DMS153 (cell line): Measurements from ENCODE around the gene ANKRD65.
"Not testable (repeated sequence)": the region's sequence is repeated elsewhere in the genome, so short reads cannot be mapped to it uniquely, and the experiment has no call there.

Experiments
- DNase-seq: peaks from one replicate; lab custom pipeline; 2025; lab: John Stamatoyannopoulos, UW

The ANKRD65 gene

DNA sequence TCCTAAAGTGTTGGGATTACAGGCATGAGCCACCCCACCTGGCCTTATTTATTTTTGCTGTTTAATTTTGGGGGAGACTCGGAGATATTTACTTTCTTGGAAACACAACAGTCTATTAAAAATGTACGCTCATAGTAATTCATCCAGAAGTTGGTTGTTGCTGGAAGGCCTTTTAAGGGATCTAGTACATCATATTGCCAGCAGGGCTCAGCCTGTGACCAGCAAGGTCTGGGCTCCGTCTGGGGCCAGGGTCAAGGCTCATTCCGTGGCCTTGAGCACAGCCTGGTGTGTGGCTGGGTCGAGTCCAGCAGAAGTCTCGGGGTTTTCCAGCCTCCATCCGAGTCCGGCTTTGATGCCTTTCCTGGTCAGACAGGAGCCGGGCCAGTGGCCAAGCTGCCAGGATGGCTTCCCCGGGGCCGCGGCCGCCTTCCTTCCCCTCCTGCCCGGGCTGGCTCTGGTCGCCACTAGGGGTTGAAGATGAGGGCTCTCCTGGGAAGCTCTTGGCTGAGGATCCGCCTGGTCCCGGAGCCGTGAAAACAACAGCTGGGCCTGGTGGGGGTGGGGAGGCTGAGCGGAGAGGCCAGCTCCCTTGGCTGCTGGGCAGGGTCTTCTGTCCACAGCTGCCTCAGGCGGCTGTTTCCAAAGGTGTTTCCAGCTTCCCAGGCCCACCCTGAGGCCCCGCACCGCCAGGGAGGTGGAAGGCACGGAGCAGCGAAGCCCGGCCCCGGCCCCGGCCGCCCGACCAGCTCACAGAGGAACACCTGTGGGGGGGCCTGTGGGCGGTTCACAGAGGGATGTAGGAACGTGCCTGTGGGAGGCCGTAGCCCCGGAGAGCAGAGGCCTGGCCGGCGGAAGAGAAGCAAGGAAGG lies 9.3 kb upstream of the ANKRD65 start:
- peak; percentile 82 for DNase-seq

DNA sequence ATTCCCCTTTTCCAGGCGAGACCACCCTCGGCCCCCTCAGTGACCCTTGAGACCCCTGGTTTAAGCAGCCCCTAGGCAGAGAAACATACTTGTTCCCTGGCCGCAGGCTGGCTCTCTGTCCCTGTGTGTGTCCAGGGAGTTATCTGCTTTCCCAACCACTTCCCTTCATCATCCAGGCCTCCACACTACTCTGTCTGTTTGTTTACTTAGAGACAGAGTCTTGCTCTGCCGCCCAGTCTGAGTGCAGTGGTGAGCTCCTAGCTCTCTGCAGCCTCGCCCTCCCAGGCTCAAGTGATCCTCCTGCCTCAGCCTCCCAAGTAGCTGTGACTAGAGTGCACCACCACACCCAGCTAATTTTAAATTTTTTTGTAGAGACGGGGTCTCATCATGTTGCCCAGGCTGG lies 8.6 kb upstream of the ANKRD65 start:
- peak; percentile 61 for DNase-seq

DNA sequence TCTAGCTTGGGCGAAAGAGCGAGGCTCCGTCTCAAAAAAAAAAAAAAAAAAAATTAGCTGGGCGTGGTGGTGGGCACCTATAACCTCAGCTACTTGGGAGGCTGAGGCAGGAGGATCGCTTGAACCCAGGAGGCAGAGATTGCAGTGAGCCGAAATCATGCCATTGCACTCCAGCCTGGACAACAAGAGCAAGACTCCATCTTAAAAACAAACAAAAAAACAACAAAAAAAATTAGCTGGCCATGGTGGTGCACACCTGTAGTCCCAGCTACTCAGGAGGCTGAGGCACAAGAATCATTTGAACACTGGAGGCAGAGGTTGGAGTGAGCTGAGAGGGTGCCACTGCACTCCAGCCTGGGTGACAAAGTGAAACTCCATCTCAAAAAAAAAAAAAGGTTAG lies 7.9 kb upstream of the ANKRD65 start:
- not testable (repeated sequence) for DNase-seq

DNA sequence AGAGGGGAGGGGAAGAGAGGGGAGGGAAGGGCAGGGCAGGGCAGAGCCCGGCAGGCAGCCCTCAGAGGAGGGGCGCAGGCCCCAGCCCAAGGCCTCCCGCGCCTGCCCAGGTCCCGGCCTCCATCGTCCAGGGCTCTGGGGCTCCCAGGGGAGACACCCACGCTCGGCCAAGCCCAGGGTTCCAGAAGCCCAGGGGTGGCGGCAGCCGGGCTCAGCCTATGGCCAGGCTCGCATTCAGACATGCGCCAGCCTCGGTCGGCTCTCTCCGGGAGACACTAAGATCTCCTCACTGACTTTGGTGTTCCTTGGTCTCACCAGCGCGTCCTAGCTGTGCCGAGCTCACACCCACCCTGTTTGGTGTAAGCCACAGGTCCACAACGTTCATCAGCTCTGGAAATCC lies 7.1 kb upstream of the ANKRD65 start:
- DNase-seq: no peak

DNA sequence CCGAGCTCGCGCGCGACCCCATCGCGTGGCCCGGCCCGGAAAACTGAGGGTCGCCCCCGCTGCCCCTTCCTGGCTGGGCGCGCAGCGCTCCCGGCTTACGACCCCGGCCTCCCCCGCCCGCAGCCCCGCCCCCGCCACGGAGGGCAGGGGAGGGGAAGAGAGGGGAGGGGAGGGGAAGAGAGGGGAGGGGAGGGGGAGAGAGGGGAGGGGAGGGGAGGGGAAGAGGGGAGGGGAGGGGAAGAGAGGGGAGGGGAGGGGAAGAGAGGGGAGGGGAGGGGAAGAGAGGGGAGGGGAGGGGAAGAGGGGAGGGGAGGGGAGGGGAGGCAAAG lies 6.7 kb upstream of the ANKRD65 start:
- DNase-seq: no peak

DNA sequence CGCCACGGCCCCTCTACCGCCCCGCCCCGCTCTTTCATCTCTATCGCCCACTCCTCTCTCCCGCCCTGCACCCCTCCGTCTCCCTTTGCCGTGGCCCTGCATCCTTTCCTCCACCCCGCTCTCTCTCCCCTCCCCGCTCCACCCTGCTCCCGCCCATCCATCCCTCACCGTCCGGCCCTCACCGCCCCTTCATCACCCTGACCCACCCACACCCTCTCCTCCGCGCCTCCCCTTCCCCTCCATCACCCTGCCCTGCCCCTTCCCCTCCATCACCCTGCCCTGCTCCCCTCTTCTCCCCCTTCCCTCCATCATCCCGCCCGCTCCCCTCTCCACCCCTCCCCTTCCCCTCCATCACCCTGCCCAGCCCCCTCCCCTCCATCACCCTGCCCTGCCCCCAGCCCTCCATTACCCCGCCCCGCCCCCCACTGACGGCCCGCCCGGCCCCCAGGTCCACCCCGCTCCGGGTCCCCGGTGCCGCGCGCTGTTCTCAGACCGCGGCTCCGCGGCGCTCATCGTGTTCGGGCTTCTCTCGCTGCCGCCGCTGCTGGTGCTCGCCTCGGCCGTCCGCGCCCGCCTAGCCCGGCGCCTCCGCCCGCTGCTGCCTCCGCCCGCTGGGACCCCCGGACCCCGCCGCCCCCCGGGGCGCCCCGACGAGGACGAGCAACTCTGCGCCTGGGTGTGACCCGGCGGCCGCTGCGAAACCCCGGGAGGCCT lies 6.2 kb upstream of the ANKRD65 start:
- peak; percentile 96 for DNase-seq

DNA sequence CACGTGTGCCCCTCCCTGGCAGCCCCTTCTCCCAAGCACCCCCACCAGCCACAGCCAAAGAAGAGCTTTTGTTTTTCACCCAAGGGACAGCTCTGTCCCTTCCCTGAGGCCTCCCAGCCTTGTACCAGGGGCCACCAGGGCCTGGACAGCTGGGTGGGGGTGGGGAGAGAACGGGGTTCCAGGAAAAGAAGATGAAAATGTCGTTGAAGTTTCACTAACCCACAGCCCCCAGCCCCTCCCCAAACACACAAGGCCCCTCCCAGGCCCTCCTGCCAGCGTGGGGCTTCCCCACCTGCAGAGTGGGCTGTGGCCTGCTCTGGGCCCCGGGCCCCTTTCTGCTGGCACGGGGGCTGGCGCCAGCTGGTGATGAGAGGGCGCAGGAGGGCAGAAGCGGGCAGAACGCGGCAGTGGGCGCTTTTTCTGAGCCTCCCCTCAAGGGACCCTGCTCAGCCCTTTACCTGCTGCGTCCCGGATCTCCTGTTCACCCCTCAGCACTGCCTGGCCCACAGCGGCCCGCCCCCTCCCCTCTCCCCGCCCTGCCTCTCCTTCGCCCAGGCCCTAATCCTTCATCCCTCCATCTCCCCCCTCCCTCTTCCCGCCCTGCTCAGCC lies 5.5 kb upstream of the ANKRD65 start:
- no peak for DNase-seq

DNA sequence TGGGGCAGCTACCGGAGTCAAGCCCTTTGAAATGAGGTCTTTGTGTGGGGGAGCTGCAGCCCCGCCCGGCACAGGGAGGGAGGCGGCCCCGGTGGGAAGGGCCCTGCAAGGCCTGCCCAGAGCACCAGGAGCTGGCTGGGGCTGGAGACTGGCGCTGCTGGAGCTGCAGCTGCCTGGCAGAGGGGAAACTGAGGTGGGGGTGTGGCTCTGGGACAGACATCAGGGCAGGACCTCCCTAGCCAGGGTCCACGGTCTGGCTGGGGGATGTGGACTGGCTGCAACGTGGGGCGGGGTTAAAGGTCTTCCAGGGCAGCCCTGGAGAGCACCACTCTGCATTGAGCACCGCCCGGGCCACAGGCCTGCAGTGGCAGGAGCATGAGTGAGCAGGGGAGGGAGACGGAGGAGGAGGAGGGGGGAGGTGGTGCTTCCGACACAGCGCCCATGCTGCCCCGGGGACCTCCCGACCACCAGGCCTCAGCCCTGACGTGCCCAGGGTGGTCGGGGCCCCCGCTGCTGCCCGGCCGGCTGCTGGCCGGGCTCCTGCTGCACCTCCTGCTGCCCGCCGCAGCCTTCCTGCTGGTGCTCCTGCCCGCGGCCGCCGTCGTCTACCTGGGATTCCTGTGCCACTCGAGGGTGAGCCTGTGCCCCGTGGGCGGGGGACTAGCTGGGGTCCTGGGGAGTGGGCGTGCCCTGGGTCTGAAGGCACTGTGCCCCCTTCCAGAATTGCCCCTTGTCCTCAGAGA lies 4.8 kb upstream of the ANKRD65 start:
- DNase-seq: no peak

DNA sequence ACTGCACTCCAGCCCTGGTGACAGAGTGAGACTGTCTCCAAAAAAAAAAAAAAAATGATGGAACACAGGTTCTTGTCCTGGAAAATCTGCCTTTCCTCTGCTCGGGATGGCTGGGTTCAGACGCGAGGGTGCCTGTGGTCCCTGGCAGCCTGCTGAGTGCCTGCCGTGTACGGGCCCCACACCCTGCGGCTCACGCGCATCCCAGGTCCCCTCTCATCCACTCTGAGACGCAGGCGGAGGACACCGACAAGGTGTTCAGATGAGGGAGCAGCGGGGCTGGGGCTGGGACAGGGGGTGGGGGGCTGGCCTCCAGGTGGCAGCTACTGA lies 4.3 kb upstream of the ANKRD65 start:
- no peak for DNase-seq

DNA sequence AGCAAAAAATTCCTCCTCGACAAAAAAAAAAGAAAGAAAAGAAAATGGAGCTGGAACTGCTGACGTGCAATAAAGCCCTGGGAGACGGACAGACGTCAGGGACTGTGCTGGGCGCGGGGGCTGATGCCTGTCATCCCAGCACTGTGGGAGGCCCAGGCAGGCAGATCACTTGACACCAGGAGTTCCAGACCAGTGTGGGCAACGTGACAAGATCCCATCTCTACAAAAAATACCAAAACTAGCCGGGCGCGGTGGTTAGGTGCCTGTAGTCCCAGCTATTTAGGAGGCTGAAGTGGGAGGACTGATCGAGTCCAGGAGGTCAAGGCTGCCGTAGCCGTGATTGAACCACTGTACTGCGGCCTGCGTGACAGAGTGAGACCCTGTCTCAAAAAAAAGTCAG lies 3.6 kb upstream of the ANKRD65 start:
- no peak for DNase-seq

DNA sequence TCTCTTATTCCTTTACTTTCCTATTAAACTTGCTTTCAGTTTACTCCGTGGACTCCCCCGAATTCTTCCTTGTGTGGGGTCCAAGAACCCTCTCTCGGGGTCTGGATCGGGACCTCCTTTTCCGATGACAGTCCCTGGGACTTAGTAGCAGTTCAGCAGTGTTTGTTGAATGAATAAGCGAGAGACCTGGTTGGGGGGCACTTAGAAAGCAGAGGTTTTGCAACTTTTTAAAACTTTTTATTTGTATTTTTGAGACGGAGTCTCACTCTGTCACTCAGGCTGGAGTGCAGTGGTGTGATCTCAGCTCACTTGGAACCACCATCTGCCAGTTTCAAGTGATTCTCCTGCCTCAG lies 2.1 kb upstream of the ANKRD65 start:
- DNase-seq: no peak

DNA sequence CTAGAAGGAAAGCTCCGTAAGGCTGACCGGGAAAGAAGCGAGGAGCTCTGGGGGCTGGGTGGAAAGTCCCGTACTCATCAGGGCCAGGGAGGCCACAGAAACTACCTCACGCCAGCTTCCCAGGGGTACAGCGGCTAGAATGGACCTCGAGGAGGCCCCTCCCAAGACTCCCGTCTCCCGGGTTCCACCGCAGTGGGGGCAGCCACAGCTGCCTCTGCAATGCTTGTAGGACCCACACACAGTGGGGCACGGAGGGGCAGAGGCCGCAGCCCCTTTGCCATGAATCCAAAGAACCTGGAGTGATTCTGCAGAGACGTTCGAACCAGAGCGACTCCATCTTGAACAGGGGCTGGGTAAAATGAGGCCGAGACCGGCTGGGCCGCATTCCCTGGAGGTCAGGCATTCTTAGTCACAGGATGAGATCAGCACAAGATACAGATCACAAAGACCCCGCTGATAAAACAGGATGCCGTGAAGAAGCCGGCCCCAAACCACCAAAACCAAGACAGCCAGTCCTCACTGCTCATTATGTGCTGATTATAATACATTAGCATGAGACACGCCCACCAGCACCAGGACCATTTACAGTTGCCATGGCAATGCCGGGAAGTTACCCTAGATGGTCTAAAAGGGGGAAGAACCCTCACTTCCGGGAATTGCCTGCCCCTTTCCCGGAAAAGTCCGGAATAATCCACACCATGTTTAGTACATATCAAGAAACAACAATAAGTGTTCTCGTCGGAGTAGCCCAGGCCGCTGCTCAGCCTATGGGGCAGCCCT lies 1.6 kb upstream of the ANKRD65 start:
- no peak for DNase-seq

DNA sequence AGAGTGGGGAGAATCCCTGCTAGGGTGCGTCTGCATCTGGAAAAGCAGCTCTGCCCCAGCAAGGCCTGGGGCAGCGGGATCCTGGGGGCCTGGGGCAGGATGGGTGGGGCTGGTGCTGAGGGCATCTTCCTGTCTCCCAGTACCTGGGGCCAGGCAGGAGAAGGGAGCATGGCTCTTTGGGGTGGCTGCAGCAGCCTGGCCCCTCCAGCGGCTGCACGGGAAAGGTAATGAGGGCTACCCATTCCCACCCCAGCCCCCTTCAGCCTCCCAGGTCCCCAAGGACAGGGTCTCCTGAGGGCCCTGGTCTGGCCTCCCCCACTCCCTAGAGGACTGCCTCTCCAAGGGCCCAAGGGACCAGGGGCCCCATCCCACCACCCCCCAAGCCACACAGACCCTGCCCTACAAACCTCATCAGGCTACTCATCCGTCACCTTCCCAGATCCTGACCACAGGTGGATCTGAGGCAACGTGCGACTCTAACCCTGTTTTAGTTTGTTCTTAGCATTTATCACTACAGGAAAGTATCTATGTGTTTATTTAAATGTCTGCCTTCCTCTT lies 910 bp upstream of the ANKRD65 start:
- no peak for DNase-seq

DNA sequence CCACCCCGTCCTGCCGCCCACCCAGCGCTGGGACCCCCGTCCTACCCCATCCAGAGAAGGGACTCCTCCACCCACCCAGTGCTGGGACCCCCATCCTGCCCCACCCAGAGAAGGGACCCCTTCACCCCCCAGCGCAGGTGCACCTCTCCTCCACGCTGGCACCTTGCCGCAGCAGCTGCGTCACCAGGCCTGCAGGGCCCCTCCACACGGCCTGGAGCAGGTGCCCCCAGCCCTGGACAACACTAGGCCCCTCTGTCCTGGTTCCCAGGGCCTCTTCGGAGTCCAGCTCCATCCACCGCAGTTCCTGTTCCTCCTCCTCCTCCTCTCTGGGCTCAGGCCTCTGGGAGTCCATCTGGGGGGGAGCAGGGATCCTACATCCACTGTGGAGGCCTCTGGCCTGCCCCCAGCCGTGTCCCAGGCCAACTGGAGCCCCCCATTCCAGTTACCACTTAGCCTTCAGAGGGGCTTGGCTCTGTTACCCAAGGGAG lies 378 bp downstream of the ANKRD65 start:
- DNase-seq: no peak

DNA sequence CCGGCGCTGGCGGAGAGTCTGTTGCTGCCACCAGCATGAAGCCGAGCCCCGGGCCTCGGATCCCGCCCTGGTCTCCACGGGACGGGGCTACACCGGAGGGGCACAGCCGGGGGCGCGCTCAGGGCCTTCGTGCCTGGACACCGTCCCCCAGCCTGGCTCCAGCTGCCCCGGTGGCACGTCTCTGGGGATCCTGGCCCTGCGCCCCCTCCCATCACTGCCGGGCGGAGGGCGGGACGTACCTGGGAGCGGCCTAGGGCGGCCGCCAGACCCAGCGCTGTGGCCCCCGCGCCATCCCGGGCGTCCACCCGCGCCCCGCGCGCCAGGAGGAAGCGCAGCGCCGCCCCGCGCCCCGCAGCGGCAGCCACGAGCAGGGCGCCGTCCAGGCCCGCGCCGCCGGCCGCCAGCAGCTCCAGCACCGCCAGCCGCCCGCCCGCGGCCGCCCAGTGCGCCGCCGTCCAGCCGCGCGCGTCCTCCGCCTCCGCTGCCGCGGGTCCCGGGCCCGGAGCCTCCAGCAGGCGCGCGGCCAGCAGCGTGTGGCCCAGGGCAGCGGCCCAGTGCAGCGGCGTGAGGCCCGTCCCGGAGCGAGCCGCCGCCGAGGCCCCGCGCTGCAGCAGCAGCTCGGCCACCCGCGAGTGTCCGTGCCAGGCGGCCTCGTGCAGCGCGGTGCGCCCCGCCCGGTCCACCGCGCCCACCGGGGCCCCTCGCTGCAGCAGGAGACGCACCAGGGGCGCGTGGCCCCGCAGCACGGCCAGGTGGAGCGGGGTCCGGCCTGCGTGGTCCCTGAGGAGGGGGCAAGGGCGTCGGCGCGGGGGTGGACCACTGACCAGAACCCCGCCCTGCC lies 1.0 kb downstream of the ANKRD65 start:
- no peak for DNase-seq

DNA sequence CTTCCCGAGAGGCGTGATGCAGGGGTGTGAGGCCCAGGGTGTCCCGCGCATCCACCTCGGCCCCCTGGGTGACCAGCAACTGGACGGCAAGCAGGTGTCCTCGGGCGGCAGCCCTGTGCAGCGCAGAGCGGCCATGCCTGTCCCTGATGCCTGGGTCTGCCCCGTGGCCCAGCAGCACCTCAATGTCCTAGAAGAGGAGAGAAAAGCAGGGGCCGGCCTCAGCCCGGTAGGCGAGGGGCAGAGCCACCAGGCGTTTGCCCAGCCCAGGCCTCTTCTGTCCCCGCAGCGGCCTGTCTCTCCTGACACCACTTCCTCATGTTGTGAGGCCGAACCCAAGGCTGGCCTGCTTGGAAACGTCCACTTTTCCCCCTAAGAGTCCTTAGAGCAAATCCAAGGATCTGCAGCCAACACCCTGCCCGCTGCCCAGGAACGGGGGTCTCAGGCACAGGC lies 1.7 kb downstream of the ANKRD65 start:
- DNase-seq: no peak

DNA sequence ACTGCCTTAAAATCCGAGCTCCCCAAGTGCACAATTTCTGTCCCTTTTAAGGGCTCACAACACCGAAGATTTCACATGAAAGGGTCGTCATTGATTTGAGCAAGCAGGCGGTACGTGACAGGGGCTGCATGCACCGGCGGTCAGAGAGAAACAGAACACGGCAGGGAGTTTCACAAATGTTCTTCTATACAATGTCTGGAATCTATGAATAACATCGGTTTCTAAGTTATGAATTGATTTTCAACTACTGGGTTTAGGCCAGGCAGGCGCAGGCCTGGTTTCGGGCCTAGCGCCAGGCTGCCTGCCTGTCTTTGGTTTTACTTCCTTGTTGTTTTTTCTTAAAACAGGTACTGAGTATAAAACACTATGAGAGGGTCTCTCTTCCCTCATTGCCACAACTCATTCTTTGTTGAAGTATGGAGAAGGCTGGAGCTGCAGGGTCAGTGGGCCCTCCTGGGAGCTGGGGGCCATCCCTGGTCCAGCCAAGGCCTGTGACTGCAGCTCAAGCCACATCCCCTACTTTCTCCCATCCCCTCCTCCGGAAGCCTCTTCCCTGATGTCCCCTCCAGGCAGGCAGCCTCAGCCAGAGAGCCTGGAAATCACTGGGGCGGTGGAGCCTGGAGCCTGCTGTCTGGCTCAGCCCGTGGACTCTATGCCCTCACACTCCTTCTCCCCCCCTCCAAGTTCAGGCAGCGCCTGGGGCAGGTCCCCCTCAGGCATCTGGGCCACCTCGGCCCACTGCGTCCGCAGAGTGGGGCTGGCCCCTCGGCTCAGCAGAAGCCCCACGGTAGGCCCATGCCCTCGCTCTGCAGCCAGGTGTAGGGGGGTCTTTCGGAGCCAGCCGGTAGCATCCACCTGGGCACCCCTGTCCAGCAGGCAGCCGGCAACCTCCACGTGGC lies 2.4 kb downstream of the ANKRD65 start:
- DNase-seq: no peak

DNA sequence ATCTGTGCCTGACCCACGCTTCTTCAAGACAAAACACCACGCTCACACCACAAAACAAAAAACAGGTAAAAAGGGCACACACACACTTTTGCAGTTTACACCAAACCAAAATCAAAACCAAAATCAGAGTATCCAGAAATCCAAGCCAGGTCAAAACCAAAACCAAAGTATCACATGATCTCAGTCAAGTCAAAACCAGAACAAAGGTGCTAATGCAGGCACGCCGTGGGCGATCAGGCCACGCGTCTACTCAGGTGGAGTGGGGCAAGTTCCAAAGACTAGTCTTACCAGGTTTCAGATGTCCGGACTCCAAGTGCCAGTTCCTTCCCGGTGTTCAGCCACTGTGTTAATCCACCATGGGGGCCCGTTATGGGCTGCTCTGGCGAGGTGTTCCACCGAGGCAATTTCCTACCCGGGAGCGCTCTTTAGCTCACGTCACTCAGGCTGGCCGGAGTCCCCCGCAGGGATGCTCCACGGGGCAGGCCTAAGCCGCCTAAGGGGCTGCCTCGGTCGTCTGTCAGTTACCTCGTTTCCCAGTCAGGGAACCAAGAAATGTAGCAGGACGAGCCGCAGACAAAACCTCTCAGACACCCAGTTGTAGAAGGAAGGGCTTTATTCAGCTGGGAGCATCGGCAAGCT lies 3.1 kb downstream of the ANKRD65 start:
- DNase-seq: not testable (repeated sequence)

DNA sequence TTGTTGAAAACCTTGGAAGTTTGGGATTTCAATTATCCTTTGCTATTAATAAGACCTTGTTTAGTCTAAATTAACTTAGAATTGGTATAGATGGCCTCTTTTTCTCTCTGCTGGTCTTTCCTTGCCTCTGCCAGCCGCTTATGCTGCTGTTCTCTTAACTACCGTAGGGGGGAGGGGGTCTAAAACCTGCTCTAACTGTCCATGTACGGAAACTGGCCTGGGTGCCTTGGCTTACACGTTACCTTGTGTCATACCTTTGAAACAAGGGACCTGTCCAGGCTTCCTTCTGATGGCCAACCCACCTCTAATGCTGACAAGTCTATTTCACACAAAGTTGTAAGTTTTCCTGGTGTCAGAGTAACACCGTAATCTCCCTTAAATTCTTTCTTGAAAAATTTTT lies 3.7 kb downstream of the ANKRD65 start:
- DNase-seq: not testable (repeated sequence)
